DOHH2 (cell line): ENCODE data around the gene QRICH2.
"Not testable (repeated sequence)": the region's sequence is repeated elsewhere in the genome, so short reads cannot be mapped to it uniquely, and the experiment has no call there.

Experiments used
- EZH2phosphoT487 ChIP-seq: fragments of 200-600 bp; sonication (generic); IDR thresholded peaks from 2 replicates; pipeline ENCODE4 v1.6.1; 2017; ENCODE audit warnings: borderline replicate concordance, mild to moderate bottlenecking, antibody characterized with exemption, low read length, moderate library complexity, mixed read lengths
- TF ChIP-seq, protein P1 (sequence below): fragments of 200-600 bp; sonication (generic); IDR thresholded peaks from one replicate; pipeline ENCODE4 v1.5.1; 2014; ENCODE audit warnings: antibody characterized with exemption, mild to moderate bottlenecking, low read depth, low read length; ENCODE audit not compliant: poor library complexity, severe bottlenecking

DNA sequence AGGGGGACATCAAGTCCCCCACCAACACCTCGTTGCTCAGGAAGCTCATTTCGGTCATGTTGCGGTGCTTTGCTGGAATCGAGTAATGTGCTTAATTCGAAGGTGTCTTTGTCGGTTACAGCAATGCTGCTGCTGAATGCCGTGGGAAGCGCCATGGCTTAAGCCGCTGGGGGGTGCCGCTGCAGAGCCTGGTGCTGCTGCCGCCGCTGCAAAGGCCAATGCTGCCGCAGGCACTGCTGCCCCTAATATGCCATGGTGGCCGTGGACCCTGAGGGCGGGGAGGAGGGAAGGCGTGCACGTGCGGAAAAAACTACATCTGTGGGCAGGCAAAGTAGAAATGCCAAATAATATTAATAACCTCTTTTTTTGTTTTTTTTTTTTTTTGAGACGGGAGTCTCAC is 81.3 kb downstream of the QRICH2 start:
- TF ChIP-seq, protein P1, sequence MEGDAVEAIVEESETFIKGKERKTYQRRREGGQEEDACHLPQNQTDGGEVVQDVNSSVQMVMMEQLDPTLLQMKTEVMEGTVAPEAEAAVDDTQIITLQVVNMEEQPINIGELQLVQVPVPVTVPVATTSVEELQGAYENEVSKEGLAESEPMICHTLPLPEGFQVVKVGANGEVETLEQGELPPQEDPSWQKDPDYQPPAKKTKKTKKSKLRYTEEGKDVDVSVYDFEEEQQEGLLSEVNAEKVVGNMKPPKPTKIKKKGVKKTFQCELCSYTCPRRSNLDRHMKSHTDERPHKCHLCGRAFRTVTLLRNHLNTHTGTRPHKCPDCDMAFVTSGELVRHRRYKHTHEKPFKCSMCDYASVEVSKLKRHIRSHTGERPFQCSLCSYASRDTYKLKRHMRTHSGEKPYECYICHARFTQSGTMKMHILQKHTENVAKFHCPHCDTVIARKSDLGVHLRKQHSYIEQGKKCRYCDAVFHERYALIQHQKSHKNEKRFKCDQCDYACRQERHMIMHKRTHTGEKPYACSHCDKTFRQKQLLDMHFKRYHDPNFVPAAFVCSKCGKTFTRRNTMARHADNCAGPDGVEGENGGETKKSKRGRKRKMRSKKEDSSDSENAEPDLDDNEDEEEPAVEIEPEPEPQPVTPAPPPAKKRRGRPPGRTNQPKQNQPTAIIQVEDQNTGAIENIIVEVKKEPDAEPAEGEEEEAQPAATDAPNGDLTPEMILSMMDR, result not testable (repeated sequence)
- TF ChIP-seq EZH2phosphoT487, result not testable (repeated sequence)
